Measurements from ENCODE around the gene SRP19.
A peak's percentile ranks its signal among the peaks of the same experiment; 100 is the strongest.
"Not testable (repeated sequence)": the region's sequence is repeated elsewhere in the genome, so short reads cannot be mapped to it uniquely, and the experiment has no call there.

Gene SRP19

DNA sequence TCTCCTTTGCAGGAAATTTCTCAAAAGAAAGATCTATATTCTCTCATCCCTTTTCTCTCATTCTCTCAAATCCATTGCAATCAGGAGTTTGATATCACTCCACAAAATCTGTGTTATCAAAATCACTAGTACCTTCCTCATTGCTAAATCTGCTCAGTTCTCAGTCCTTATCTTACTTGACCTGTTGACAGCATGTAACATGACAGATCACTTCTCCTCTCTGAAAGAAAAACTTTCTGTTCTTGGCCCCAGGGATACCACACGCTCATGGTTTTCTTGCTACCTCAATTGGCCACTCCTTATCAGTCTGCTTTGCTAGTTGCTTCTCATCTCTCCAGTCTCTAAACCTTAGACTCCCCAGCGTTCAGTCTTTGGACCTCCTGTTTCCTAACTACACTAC, 22.1 kb downstream of the SRP19 start:
- ATAC-seq (replicated peaks), result no peak
- Mint-ChIP-seq H3K27ac (no peak overlapping the region), H3K4me1 (peaks cover 10 to 11% of the 10 kb centered on the region in 2 donors), H3K36me3 (peaks cover 15 to 20% of the 10 kb centered on the region in 2 donors), H3K27me3 (no peaks in the 10 kb centered on the region), H3K9me3 (no peaks in the 10 kb centered on the region), H3K4me3 (no peak overlapping the region)
- DNase-seq, result no peak

DNA sequence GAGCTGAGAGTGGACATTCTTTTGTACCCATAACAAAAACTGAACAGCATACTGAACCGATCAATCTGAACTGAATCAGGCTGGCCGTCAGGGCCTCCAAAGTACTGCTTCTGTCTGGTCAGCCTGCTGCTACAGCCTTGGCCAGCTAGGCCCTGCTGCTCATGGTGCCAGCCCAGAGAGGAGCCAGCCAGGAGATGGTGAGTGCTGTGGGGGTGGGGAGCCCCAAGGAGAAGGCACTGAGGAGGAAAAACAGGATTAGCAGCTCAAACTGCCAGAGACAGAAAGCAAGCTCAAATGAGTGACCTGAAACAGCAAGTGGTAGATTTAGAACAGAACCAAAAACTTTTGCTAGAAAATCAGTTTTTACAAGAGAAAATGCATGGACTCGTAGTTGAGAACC, 23.9 kb downstream of the SRP19 start:
- ATAC-seq (replicated peaks), result no peak
- no peaks in the 10 kb centered on the region for H3K27me3 Mint-ChIP-seq
- peaks cover 0 to 2% of the 10 kb centered on the region in 2 donors for H3K9me3 Mint-ChIP-seq
- no peak overlapping the region for H3K27ac Mint-ChIP-seq
- H3K4me3 Mint-ChIP-seq, result no peak overlapping the region
- peaks cover 17 to 22% of the 10 kb centered on the region in 2 donors for H3K36me3 Mint-ChIP-seq
- peaks cover 6 to 9% of the 10 kb centered on the region in 2 donors for H3K4me1 Mint-ChIP-seq
- DNase-seq, result no peak

DNA sequence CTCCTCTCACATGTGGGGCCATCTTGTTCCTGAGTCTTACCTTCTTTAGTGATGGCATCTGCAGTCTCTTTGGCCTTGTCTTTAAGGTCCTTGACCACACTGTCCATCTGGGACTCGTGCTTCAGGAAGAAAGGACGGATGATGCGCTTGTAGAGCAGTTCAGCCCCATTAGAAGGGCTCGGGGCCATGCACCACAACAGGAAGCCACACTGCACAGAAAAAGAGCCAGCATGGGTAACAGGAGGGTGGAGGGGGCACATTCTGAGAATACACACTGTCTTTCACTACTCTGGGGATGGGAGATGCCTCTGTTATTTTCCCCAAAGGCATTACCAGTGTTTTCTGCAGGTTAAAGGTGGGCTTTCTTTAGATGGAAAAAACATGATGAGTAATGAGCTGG, 25.9 kb downstream of the SRP19 start:
- H3K27ac Mint-ChIP-seq, result no peak overlapping the region
- no peaks in the 10 kb centered on the region for H3K27me3 Mint-ChIP-seq
- peaks cover 0 to 2% of the 10 kb centered on the region in 2 donors for H3K9me3 Mint-ChIP-seq
- no peak for ATAC-seq (replicated peaks)
- DNase-seq, result no peak
- no peak overlapping the region for H3K4me3 Mint-ChIP-seq
- peaks cover 7 to 13% of the 10 kb centered on the region in 2 donors for H3K4me1 Mint-ChIP-seq
- H3K36me3 Mint-ChIP-seq, result peaks cover 19 to 25% of the 10 kb centered on the region in 2 donors

DNA sequence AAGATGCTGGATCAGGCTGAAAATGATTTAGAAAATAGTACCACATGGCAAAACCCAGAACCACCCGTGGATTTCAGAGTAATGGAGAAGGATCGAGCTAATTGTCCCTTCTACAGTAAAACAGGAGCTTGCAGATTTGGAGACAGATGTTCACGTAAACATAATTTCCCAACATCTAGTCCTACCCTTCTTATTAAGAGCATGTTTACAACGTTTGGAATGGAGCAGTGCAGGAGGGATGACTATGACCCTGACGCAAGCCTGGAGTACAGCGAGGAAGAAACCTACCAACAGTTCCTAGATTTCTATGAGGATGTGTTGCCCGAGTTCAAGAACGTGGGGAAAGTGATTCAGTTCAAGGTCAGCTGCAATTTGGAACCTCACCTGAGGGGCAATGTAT, 31.0 kb downstream of the SRP19 start:
- not testable (repeated sequence) for H3K9me3 Mint-ChIP-seq; DNase-seq; H3K27me3 Mint-ChIP-seq; H3K4me3 Mint-ChIP-seq; H3K27ac Mint-ChIP-seq; ATAC-seq (replicated peaks)
- H3K4me1 Mint-ChIP-seq, result peaks cover 13 to 29% of the 10 kb centered on the region in 2 donors
- peaks cover 29 to 51% of the 10 kb centered on the region in 2 donors for H3K36me3 Mint-ChIP-seq

DNA sequence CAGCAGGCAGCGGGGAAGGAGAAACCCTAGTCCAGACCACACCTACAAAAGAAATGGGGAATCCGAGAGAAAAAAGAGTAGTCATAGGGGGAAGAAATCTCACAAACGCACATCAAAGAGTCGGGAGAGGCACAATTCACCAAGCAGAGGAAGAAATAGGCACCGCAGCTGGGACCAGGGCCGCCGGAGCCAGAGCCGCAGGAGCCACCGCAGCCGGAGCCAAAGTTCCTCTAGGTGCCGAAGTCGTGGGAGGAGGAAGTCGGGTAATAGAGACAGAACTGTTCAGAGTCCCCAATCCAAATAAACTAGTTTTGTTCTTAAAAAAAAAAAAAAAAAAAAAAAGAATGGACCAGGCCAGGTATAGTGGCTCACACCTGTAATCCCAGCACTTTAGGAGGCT, 31.7 kb downstream of the SRP19 start:
- DNase-seq (no peak), ATAC-seq (replicated peaks) (no peak)
- H3K36me3 Mint-ChIP-seq, result peaks cover 32 to 58% of the 10 kb centered on the region in 2 donors
- H3K4me1 Mint-ChIP-seq, result peaks cover 15 to 33% of the 10 kb centered on the region in 2 donors
- H3K27ac Mint-ChIP-seq, result no peak overlapping the region
- peaks cover 0 to 2% of the 10 kb centered on the region in 2 donors for H3K9me3 Mint-ChIP-seq
- H3K27me3 Mint-ChIP-seq, result no peaks in the 10 kb centered on the region
- H3K4me3 Mint-ChIP-seq, result no peak overlapping the region

DNA sequence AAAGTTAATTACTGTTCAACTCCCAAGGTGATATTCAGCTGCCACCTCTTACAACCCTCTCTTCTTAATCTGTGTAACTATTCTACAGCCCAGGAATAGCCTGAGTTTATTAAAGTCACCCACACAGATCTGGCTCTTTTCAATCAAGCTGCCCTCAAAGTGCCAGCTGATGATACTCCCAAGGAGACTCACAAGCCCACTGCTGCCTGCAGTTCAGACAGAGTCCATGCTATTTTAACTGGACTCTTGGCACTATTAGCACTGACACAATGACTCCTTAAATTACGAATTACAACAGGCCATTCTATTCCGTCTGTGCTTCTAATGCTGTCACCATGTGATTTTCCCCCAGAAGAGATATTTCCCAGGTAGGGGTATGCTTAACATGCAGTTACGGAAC, 34.6 kb downstream of the SRP19 start:
- no peaks in the 10 kb centered on the region for H3K9me3 Mint-ChIP-seq
- no peak overlapping the region for H3K4me3 Mint-ChIP-seq
- H3K36me3 Mint-ChIP-seq, result peaks cover 33 to 63% of the 10 kb centered on the region in 2 donors
- ATAC-seq (replicated peaks), result no peak
- peaks cover 12 to 29% of the 10 kb centered on the region in 2 donors for H3K4me1 Mint-ChIP-seq
- no peak for DNase-seq
- H3K27me3 Mint-ChIP-seq, result no peaks in the 10 kb centered on the region
- H3K27ac Mint-ChIP-seq, result peak overlapping the region; percentile 59

DNA sequence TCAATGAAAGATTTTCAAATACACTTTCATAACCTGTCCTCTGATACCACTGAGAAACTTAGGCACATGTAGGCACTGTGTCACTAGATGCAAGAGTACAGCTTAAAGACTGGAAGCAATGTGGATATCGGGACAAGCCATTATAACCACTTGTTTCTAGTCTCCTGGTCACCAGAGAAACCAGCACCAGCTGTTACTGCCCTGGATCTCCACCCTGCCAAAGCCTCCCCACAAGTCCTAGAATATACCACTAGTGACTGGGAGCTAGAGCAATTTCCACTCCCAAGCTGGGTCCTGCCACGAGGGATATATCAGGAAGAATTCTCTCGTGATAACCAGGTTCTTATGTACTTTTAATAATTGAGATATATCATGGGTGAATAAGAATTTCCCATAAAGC, 41.5 kb downstream of the SRP19 start:
- Mint-ChIP-seq H3K36me3 (peaks cover 30 to 42% of the 10 kb centered on the region in 2 donors), H3K9me3 (no peaks in the 10 kb centered on the region), H3K4me3 (no peak overlapping the region), H3K27me3 (no peaks in the 10 kb centered on the region), H3K4me1 (peaks cover 13 to 41% of the 10 kb centered on the region in 2 donors), H3K27ac (no peak overlapping the region)
- no peak for ATAC-seq (replicated peaks)
- no peak for DNase-seq

DNA sequence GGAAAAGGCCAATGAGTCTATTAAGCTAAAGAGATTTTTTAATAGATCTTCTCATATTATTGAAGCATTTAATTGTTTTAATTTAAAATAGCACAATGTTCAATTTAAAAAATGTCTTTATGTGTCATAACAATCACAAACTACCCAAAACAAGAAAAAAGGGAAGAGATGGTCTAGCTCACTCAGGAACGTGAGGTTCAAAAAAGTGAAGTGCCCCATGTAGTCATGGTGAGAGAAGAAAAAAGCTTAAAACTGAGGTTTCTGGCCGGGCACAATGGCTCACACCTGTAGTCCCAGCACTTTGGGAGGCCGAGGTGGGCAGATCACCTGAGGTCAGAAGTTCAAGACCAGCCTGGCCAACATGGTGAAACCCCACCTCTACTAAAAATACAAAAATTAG, 43.9 kb downstream of the SRP19 start:
- H3K27me3 Mint-ChIP-seq, H3K4me3 Mint-ChIP-seq, DNase-seq, H3K9me3 Mint-ChIP-seq, H3K27ac Mint-ChIP-seq: not testable (repeated sequence)
- H3K36me3 Mint-ChIP-seq, result peaks cover 27 to 45% of the 10 kb centered on the region in 2 donors
- ATAC-seq (replicated peaks), result peak in 1 of 2 donors; percentile 54
- H3K4me1 Mint-ChIP-seq, result peaks cover 14 to 37% of the 10 kb centered on the region in 2 donors

DNA sequence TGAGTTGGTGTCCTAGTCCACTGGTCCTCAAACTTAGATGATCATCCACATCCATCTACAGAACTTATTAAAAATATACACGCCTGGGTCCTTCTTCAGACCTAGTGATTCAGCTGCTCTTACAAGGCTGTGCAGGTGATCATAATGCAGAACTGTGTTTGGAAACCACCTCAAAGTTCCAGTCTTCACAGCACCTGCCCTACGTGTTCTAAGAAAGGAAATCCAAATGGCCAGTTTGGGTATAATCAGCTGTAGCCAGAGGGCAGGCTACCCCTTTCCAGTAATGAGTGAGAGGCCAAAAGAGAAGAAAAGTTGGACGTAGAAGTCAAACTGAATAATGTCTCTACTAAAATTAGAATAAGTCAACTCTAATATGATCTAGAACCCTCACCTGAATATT, 45.5 kb downstream of the SRP19 start:
- no peak overlapping the region for H3K4me3 Mint-ChIP-seq
- ATAC-seq (replicated peaks) (peak; percentile 60 to 69), DNase-seq (no peak)
- H3K36me3 Mint-ChIP-seq, result peaks cover 18 to 45% of the 10 kb centered on the region in 2 donors
- no peaks in the 10 kb centered on the region for H3K9me3 Mint-ChIP-seq
- H3K27me3 Mint-ChIP-seq, result no peaks in the 10 kb centered on the region
- peaks cover 14 to 36% of the 10 kb centered on the region in 2 donors for H3K4me1 Mint-ChIP-seq
- H3K27ac Mint-ChIP-seq, result peak overlapping the region; percentile 44

DNA sequence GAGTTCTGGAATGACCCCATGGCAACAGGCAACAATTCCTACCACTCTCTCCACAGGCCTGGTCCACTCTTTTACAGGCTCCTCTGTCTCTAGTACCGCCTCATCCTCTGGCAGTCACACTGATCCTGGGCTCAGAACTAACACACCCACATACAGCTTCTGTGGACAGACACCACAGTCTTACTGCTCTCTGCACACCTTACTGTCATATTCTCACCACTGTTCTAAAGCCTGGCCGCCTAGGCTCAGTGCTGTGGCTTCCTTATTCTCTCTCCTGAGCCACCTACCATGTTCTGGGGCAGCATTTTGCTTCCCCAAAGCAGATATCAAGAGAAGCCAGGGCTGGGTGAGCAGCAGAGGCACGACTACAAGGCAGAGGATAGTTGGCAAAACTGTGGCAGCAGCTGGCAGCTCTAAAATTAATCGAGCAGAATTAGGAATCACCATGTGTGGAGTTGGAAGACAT, 46.1 kb downstream of the SRP19 start:
- Mint-ChIP-seq H3K36me3 (peaks cover 18 to 48% of the 10 kb centered on the region in 2 donors), H3K4me3 (peak overlapping the region in 1 of 2 donors; percentile 7), H3K27ac (peak overlapping the region; percentile 57), H3K9me3 (no peaks in the 10 kb centered on the region), H3K27me3 (no peaks in the 10 kb centered on the region), H3K4me1 (peaks cover 14 to 36% of the 10 kb centered on the region in 2 donors)
- DNase-seq, result no peak
- peak; percentile 56 for ATAC-seq (replicated peaks)

DNA sequence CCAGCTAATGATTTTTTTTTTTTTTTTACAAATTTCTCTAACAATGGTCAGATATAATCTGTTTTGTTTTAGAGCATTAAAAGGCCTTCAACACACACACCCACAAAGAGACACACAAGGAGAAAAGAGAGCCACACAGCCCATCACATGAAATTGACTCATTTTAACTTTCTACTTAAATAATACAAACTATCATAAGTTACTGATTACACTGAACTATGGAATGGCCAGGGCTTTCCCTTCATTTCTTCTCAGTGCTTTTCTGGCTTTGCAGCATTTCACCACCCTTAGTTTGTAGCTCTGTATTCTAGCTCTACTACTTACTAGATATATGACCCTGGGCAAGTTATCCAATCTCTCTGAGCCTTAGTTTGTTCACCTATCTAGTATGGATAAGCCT, 47.8 kb downstream of the SRP19 start:
- Mint-ChIP-seq H3K9me3 (no peaks in the 10 kb centered on the region), H3K4me1 (peaks cover 15 to 38% of the 10 kb centered on the region in 2 donors), H3K27me3 (no peaks in the 10 kb centered on the region), H3K36me3 (peaks cover 23 to 46% of the 10 kb centered on the region in 2 donors), H3K4me3 (no peak overlapping the region), H3K27ac (no peak overlapping the region)
- ATAC-seq (replicated peaks), result no peak
- no peak for DNase-seq

DNA sequence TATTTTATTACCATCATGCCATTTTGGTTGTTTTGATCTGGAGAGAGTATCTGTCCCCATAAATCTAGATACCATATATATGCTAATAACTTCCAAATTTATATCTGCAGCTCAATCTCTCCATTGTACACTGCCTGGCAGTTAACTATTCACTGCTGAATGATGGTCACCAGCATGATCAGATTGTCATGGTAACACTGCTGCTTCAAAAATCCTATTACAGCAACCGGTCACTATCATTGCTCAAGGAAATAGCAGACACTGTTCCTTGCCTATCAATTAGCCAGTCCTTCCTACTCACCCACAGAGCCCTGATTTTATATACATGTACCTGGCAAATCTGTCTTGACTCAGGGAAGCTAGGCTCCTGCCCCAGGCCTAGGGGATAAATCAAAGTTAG, 49.4 kb downstream of the SRP19 start:
- Mint-ChIP-seq H3K27me3 (no peaks in the 10 kb centered on the region), H3K4me1 (peaks cover 21 to 43% of the 10 kb centered on the region in 2 donors), H3K27ac (no peak overlapping the region), H3K9me3 (no peaks in the 10 kb centered on the region), H3K4me3 (no peak overlapping the region), H3K36me3 (peaks cover 25 to 50% of the 10 kb centered on the region in 2 donors)
- DNase-seq (no peak), ATAC-seq (replicated peaks) (no peak)

DNA sequence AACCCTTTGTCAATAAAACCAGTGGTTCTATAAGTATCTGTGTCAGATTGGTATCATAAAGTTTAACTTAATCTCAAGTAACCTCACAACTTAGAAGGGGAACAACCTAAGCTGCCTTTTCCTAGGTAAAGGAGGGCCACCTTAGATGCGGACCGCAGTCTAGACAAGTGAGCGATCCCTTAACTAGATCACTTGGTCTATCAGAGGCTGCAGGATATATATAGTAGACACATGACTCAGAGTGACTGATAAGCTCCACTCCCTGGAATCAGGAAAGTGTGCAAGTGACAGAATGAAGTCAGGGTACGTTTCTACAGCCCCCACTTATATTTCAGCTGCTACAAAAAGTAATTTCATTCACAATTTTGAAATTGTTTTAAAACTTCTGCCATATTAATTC, 53.5 kb downstream of the SRP19 start:
- ATAC-seq (replicated peaks) (no peak), DNase-seq (no peak)
- no peaks in the 10 kb centered on the region for H3K27me3 Mint-ChIP-seq
- no peak overlapping the region for H3K4me3 Mint-ChIP-seq
- H3K27ac Mint-ChIP-seq, result no peak overlapping the region
- H3K4me1 Mint-ChIP-seq, result peaks cover 35 to 61% of the 10 kb centered on the region in 2 donors
- H3K36me3 Mint-ChIP-seq, result peaks cover 43 to 68% of the 10 kb centered on the region in 2 donors
- no peaks in the 10 kb centered on the region for H3K9me3 Mint-ChIP-seq

DNA sequence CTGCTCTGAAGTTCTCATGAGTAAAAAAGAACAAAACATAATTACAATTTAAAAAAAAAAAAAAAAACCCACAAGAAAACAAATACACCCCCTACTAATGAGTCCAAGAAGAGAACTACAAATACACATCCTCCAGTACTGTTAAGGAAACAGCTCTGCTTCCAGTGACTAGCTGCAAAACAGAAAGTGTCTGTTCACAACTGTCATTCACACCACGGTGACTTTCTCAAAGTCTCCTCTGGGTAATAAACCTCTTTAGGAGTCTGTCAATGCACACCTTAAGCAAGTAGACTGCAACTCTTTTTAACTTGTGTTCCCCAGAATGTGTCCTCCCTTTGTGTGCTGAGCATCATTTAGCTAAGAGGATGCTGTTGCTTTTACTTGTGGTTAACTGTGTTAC, 54.7 kb downstream of the SRP19 start:
- H3K36me3 Mint-ChIP-seq, result peaks cover 38 to 58% of the 10 kb centered on the region in 2 donors
- H3K27ac Mint-ChIP-seq, result no peak overlapping the region
- no peaks in the 10 kb centered on the region for H3K9me3 Mint-ChIP-seq
- no peak overlapping the region for H3K4me3 Mint-ChIP-seq
- H3K4me1 Mint-ChIP-seq, result peaks cover 37 to 61% of the 10 kb centered on the region in 2 donors
- ATAC-seq (replicated peaks) (no peak), DNase-seq (no peak)
- H3K27me3 Mint-ChIP-seq, result no peaks in the 10 kb centered on the region

DNA sequence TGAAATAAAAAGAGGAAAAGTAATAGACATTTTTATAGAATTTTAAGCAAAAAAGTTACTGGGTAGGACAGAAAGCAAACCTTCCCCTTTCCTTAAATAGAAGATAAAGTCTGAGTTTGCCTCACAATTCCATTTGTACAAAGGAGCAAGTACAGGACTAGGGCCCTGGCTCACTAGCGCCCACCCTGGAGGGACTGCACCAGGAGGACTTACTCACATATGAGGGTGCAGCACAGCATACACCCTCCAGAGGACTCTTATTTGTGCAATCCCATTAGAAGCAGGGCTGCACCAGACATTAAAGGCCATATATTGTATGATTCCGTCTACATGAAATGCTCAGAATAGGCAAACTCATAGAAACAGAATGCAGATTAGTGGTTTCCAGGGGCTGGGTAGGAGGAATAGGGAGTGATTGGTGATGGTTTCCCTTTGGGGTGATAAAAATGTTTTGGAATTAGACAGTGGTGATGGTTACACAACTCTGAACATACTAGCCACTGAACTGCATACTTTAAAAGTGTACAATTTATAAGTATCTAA, 56.4 kb downstream of the SRP19 start:
- no peak overlapping the region for H3K4me3 Mint-ChIP-seq
- H3K9me3 Mint-ChIP-seq, result no peaks in the 10 kb centered on the region
- no peak for ATAC-seq (replicated peaks)
- no peak for DNase-seq
- peaks cover 39 to 67% of the 10 kb centered on the region in 2 donors for H3K4me1 Mint-ChIP-seq
- H3K36me3 Mint-ChIP-seq, result peaks cover 45 to 54% of the 10 kb centered on the region in 2 donors
- no peak overlapping the region for H3K27ac Mint-ChIP-seq
- H3K27me3 Mint-ChIP-seq, result no peaks in the 10 kb centered on the region

Measured in stimulated activated naive B cell treated with anti-CD40 and anti-IgM and Interleukin-4, amounts not matched to agents 10 μg/mL and 1 μg/mL and 100 μg/mL, for 72 hours (primary cell).